ENCODE results near the gene SORCS2.
"Not testable (repeated sequence)": the region's sequence is repeated elsewhere in the genome, so short reads cannot be mapped to it uniquely, and the experiment has no call there.

SORCS2 gene

DNA sequence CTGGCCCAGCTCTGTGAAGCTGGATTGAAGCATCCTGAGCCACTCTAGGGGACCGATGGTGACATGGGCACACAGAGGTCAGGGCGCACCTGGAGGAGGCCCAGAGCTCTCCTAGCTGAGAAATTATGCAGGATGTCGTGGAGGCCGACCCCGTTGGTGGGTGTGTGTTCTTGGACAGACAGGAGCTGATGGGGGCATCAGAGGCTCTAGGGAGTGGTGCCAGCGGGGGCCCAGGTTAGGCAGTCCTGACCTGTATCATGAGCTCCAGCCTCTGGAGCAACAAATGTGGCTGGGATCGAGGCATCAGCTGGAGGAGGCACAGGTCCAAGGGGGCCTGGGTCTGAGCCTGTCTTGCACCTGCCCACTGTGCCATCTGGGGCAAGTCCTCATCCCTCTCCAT lies 367.0 kb downstream of the SORCS2 start:
- DNase-seq (ENCODE audit: low spot score) = no peak

DNA sequence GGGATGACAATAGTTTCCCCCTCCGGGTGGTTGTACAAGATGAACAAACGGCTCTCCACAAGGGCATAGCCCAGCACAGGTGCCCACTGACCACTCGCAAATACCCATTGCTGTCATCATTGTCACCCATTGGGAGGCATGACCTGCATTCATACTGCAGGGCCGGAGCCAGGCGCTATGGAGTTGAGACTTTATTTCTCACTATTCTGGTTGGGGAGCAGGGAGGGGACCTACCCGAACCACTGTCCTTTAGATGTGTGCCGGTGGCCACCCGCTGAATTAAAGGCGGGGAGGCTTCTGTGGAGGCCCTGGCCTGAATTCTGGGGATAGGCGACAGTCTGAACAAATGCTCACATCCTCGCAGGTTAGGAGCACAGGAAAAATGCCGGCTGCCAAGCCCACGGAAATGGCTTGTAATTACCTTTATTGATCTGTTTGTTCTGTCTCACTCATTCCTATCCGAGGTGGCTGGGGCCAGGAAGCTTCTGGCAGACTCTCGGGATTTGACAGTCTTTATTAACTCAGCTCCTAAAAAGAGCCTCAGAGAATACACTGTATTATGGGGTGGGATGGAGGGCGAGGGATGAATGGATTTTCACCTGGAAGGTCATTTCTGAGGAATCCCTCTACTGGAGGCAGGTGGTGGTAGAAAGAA lies 367.5 kb downstream of the SORCS2 start:
- no peak for DNase-seq (ENCODE audit: low spot score)

DNA sequence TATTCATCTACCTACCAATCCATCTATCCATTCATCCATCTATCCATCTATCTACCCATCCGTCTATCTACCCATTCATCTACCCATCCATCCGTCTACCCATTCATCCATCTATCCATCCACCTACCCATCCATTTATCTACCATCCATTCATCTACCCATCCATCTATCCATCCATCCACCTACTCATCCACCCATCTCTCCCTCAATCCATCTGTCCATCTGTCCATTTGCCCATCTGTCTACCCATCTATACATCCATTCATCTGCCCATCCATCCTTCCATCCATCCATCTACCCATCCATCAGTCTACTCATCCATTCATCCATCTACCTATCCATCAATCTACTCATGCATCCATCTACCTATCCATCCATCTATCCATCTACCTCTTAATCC lies 369.2 kb downstream of the SORCS2 start:
- DNase-seq (ENCODE audit: low spot score) = no peak

DNA sequence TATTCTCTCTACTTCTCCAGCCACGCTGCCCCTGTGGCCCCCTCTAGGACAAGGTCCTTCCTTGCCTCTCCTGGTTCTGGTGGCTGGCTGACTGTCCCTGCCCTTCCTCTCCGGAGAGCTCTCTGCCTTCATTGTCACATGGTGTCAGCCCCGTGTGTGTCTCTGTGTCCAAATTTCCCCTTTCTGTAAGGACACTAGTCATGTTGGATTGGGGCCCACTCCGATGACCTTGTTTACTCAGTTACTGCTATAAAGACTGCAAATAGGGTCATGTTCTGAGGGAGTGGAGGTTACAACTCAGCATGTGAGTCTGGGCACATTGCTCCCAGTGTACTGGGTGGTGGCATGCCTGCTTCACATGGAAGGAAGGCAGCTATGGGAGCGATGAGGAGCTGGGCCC lies 371.9 kb downstream of the SORCS2 start:
- DNase-seq (ENCODE audit: low spot score) = no peak

DNA sequence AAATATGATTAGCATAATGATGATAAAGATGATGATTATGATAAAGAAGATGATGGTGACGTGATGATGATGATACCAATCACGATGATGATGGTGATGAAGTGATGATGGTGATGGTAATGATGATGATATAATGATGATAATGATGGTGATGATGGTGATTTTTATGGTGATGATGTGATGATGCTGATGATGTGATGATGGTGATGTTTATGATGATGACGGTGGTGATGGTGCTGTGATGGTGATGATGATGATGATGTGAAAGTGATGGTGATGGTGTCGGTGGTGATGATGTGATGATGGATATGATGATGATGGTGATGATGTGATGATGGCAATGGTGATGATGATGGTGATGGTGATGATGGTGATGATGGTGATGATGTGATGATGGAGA lies 373.1 kb downstream of the SORCS2 start:
- no peak for DNase-seq (ENCODE audit: low spot score)

DNA sequence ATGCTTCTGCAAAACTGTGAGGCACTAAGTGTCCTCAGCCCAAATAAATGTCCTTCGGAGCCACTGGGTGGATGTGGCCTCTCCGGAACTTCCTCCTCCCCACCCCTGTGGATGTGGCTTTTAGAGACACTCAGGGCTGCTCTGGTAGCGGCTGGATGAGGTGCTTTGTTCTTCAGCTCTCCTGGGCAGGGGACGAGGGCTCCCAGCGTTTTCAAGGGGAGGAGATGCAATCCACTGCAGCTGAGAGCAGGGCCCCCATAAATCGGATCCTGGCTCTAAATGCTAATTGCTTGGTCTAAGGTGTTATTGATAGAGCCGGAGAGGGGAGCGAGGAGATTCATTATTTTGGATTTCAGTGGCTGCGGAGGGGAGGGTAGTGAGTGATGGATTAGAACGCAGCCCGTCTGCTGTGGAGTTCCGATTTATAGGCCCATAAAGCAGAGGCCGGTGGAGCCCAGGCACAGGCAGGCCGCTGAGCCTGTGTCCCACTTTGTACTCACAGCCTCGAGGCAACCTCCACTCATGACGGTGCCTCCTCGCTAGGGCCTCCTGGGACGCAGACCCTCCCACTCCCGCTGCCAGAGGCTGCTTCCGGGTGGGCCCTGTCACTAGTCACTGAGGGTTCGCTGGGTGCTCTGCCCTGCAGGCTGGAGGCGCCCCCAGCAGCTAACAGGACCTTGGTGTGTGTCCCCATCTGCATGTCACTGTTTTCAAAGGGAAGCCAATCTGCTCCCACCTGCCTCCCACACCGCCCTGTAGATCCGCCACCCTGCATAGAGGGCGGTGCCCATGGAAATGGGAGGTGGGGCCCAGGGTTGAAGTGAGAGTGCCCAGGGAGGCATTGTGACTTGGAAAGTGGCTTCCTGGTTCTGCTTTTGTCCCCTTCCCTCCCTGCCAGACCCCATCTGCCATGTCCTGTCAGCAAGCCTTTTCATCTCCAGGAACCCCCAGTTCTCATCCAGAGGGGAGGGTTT lies 377.8 kb downstream of the SORCS2 start:
- DNase-seq (ENCODE audit: low spot score) = no peak

DNA sequence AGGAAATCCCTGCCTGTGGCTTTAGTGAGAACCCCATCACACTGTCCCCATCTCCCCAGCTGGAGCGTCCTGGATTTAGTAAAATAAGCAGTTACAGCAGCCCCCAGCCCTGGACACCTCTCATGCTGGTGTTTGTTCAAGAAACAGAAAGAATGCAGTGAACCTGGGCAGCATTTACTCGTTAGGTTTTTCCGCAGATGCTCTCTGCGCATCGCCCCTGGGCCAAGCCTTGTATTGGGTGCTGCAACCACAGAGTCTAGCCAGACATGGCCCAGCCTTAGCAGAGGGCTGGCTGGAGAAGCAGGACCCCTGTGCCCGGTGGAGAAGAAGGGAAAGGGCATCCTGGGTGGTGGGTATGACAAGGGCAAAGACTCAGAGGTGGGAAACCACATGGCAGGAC lies 378.7 kb downstream of the SORCS2 start:
- DNase-seq (ENCODE audit: low spot score) = no peak

DNA sequence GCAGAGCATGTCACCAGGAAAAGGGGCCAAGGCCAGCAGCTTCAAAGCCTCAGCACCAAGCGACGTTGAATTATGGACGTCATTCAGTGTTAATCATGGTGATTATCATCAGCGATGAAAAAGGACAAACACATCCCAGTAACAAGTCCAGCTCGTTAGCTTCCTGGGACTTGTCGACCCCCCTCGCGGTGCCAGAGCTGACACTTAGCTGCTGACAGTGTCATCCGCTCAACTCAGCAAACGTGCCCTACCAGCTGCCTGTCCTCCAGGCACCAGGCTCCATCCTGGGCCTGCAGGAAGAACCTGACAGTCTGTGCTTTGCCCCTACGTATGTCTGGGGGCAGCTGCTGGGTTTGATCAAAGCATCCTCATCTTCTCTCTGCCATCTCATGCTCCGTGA lies 379.4 kb downstream of the SORCS2 start:
- no peak for DNase-seq (ENCODE audit: low spot score)

DNA sequence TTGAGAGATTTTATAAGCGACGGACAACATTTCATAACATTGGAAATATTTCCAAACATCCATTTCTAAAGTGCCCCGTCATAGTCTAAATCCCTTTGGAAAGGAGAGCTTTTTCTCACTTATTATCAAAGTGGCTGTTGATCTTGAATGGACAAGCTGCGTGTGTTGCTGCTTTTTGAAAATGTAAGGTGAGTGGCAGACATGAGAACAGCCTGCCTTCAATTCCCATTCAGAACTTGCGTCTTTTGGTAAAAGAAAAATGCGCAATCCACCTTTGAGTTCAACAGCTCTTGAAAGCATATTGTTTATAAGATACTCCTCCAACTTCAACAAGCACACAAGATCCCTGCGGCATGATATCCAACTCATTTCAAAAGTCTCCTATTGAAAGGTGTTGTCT lies 380.6 kb downstream of the SORCS2 start:
- DNase-seq (ENCODE audit: low spot score) = no peak

DNA sequence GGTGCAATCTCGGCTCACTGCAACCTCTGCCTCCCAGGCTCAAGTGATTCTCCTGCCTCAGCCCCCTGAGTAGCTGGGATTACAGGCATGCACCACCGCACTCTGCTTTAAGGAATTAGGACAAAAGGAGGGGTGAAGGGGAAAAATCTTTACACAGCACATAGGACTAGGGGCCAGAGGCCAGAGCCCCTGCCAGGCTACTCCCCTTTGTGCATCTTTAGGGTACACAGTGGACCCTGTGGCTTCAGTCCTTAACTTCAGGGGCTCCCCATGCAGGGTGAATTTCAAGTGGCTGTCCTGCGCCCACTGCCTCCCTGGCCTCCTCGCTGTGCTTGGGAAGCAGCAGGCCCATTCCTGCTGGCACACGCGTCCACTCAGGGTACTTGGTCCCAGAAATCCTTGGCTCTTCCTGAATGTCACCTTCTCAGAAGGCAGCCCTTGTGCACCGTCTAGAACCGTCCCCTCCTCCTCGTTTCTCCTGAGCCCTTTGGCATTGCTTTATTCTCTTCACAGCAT lies 381.3 kb downstream of the SORCS2 start:
- no peak for DNase-seq (ENCODE audit: low spot score)

DNA sequence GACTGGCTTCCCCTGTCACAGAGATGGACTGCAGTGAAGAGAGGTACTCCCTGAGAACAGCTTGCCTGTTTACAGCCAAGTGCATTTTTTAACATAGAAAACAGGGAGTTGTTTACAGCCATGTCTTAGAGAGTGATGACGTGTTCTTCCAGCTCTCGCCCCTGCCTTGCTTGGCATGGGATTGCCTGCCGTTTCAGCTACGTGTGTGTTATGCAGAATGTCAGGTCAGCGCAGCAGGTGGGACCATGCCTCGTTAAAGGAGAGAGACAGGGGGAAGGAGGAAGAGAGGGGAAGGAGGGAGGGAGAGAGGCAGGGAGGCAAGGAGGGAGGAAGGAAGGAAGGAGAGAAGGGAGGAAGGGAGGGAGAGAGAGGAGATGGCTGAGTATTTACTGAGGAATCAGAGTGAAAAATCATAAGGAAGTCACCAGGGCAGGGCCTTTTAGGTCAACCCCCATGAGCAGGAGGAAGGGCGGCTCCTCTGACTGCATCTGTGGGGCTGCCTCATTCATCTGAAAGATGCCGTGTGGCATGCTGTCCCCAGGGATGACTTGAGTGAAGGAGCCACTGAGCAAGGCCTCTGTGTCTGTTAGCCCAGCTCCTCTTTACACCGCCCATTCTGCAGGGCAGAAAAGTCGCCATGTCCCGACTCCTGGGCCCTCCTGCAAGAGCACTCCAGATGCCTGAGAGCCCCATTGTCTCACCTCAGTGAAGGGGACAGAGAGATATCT lies 382.1 kb downstream of the SORCS2 start:
- DNase-seq (ENCODE audit: low spot score) = no peak

DNA sequence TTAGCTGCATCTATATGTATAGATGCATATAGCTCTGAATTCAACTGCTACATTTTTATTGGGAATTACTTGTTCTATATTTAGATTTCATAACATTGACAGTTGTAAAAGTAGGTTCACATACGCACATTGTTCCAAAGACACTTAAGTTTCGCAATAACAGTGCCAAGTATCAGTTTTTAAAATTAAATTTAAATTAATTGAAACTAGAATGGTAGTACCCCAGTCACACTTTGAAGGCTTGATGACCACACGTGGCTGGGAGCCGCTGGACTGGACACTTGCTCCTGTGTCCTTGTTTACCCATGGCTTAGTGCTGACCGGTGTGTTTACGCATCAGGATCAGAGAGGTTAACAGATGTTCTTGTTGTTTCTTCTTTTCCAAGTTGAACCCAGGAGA lies 383.1 kb downstream of the SORCS2 start:
- DNase-seq (ENCODE audit: low spot score) = no peak

DNA sequence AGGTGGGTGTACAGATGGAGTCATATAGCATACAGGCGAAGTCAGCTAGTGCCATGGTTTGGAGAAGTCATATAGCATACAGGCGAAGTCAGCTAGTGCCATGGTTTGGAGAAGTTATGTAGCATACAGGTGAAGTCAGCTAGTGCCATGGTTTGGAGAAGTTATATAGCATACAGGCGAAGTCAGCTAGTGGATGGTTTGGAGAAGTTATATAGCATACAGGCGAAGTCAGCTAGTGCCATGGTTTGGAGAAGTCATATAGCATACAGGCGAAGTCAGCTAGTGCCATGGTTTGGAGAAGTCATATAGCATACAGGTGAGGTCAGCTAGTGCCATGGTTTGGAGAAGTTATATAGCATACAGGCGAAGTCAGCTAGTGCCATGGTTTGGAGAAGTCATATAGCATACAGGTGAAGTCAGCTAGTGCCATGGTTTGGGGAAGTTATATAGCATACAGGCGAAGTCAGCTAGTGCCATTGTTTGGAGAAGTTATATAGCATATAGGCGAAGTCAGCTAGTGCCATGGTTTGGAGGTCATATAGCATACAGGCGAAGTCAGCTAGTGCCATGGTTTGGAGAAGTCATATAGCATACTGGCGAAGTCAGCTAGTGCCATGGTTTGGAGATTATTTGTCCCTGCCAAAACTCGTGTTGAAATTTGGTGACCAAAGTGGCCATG lies 385.2 kb downstream of the SORCS2 start:
- DNase-seq (ENCODE audit: low spot score) = not testable (repeated sequence)

DNA sequence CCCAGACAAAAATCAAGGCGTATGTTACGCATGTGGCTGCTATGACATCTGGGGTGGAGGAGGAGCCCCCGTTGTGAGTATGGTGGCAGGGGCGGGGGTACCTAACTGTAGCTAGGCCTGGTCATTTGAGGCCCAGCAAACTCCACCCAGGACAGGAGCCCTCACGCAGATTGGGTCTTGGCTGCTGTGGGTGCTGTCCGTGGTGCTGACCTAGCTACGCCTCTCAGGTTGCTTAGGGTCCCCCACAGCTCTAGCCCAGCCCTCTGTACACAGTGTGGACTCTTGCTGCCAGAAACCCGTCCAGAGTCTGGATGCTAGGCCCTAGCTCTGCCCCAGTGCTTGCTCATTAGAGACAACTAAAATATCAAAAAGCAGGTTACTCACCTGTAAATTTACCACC lies 389.1 kb downstream of the SORCS2 start:
- DNase-seq (ENCODE audit: low spot score) = no peak

DNA sequence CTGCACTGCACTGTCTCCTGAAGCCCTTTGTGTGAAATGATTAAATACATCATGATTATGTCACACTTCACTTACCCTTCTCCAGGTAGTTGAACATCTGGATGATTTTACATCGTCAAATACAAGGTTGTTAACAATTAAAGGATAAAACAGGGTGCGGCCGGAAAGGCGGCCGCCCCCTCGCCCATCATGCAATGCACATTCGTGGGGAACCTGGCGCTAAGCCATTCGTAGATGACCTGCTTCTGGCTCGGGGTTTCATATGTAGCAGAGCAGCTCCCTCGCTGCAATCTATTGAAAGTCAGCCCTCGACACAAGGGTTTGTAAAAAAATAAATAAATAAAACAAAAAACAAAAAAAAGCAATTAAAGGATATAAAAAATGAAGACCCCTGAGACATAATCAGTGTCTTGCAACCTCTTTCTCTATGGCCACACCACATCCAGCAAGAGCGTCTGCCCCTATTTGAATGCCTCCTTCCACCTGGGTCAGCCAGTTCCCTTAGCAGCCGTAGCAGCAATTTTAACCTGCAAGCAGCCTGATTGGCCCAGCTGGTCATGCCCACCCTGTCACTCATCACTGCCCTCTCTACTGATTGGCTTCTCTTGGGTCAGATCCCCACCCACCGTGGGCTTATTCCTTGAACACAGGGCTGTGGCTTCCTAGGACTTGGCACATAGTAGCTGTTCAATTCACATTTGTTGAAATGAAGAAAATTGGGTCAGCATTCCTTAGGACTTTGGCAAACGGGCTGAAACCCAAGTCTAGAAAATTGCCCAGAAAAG lies 390.2 kb downstream of the SORCS2 start:
- DNase-seq (ENCODE audit: low spot score) = no peak

DNA sequence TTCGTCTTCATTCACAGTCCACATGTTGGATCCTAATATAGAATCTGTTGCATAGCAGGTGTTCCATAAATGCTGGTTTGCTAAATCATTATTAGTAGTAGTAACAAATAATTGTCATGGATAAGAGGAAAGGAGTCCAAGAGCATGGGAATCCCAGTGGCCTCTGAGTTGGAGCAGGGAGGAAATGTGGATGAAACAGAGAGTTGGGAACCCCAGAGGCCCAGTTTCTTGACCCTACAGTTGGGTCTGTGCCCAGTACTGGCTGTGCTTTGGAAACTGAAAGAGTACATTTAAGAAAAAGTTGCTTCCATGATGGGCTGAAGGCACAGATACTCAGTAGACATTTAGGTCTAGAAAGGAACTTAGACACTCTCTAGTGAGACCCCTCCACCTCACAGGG lies 391.8 kb downstream of the SORCS2 start:
- no peak for DNase-seq (ENCODE audit: low spot score)

DNA sequence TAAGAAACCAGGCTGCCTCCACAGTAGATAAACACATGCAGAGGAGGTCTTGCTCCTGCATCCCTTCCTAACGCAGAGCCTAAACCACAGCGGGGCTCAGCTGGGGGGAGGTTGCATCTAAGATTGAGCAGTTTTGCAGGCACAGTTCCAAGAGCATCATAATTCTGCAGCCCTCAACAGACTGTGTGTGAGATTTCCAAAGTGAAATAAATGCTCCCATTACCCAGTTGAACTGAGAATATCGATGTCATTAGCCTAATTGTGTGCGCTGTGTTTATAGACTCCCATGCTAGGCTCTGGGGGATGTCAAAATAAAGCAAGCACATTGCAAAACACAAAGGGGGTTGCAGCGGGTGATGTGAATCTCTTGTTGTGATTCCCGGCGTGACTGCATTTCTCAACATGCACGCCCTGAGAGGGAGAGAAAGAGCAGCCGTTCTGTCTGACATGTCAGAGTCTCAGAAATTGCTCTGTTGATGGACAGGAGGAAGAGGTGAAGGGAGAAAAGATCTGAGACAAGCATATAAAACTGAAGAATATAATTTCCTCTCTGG lies 392.3 kb downstream of the SORCS2 start:
- DNase-seq (ENCODE audit: low spot score) = no peak

DNA sequence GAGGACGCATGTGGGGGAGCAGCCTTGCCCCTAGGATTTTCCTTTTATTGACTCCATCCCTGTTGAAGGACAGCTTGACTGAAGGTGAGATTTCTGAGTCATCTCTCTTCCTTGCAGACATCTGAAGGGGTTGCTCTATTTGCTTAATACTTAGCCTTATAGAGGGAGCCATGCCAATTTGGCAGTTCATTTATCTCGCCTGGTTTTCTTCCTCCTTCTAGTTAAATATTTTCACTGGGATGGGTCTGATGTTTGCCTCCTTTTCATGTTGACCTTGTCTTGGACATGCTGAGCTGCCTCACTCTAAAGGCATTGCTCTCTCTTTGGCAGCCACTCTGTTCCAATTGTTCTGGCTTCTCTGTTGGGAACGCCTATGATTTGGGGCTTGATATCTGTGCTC lies 393.4 kb downstream of the SORCS2 start:
- no peak for DNase-seq (ENCODE audit: low spot score)

DNA sequence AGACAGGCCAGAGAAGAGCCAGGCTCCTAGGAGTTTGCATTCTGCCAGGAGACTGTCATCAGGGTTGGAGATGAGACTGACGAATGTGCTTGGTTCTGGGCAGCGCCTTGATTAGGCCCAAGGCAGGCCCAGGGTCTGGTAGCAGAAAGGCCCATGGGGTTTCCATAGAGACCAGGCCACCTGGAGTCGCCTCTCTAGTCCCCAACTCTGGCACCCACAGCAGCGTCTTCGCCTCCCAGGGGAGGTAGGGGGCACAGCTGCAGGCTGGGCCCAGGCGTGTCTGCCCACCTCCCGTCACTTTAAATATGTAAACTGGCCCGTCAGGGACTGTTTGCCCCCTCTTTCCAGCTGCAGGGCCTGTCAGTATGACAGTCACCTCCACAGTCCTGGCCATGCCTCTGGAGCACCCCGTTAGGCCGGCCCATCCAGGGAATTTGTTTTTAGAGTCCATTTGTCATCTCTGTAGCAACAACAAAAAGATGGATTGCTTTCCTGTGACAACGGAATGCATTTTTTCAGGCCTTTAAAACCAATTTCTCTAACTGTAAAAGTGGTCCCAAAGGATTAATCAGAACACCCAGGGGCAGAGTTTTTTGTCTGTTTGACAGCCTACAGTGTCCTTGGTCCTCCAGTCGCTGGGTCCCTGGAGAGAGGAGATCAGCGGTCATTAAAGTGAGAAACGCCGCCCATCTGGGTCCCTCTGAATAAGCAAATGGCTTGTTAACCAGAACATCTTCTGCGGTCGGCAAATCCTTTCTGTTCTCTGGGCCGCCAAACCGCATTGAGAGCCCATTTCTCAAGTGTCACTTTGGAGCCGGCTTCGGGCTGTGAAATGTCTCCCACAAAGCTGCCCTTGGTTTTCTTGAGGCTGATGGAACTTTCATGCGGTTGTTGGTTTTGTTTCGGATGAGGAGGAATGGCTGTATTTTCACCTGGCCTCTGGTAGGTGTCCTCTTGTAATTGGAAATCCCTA lies 395.4 kb downstream of the SORCS2 start:
- DNase-seq (ENCODE audit: low spot score) = no peak

DNA sequence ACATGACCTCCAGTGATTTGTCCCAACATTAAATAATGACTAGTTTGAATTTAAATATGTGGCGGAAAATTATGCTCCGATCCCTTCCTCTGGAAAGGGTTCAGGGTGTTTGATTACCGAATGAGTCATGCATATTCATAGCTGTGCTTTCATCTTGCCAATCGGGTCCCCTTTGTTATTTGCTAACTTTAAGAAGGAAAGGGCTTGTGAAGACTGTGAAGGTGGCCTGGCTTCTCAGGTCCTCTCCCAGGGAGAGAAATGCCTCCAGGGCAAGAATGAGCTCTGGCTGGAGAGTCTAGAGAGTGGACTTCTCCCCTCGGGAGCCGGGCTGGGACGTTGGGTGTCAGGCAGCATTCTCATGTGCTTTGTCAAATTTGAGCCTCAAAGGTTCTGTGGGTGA lies 397.9 kb downstream of the SORCS2 start:
- no peak for DNase-seq (ENCODE audit: low spot score)

Measured in kidney tubule cell (primary cell).